Aortic smooth muscle cell (primary cell): ENCODE measurements around the gene BANK1. TPM values are rescaled to one million over a fixed set of nuclear protein-coding genes. Genes with fewer than 3 reads are reported as not detected.

ENCODE experiments used
- total RNA-seq: library from RNA; depleted of rRNA; stranded (reverse); fragments of >200 nt; gene quantifications from 2 replicates; pipeline ENCODE4 v1.2.3, GENCODE V29; 2014

BANK1 gene
- total RNA-seq = 0.06 TPM in 1 of 2 replicates, not detected in the other

GRCh38 chr4:101790521-101791181, at the start of gene BANK1:
BANK1 (plus strand) TSS chr4:101790730; CDS start chr4:101790881, 151 bp downstream.

